RWPE1 (cell line): ENCODE measurements around the gene NEO1.
"Not testable (repeated sequence)": the region's sequence is repeated elsewhere in the genome, so short reads cannot be mapped to it uniquely, and the experiment has no call there.

ENCODE experiments used
- CTCF ChIA-PET: fragments of 350-600 bp; sonication (Branson Sonifier 250); formaldehyde crosslinking; extraction: SDS; loops from one replicate; lab custom pipeline; 2021; lab: Yijun Ruan, JAX
- POLR2A ChIA-PET: fragments of 400-600 bp; formaldehyde crosslinking; extraction: SDS; loops from one replicate; lab custom pipeline; 2020; ENCODE audit warnings: antibody characterized with exemption; ENCODE audit not compliant: low non-redundant PET; lab: Yijun Ruan, JAX
- DNase-seq: peaks from one replicate; pipeline ENCODE4 v3.0.0; 2012; ENCODE audit warnings: low spot score
- H3K27ac ChIP-seq: fragments of 450-650 bp; 2 replicates; pipeline ENCODE4 v1.5.1; 2017
- TF ChIP-seq, protein P1 (sequence below): fragments of 450-650 bp; conservative IDR thresholded peaks from 2 replicates; pipeline ENCODE4 v1.5.1; 2017; ENCODE audit warnings: low read depth, mild to moderate bottlenecking

NEO1 gene

DNA sequence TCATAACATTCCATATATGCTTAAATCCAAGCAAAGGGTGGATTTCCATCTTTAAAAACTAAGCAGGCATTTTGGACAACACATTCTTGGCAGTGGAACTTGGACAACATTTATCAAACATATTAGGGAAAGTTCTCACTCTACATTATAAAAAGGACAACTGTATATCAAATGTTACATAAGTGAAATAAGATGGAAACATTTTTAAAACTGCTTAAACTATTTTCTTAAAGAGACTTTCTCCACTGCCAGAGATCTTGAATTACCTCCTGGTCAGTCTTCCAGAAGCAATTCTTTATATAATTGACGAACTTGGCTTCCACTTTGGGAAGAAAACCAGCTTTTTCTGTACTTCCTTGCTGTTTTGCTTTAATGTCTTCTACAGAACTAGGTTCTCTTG, 109.3 kb downstream of the NEO1 start:
- ChIA-PET POLR2A (no interaction called here), CTCF (no interaction called here)
- TF ChIP-seq, protein P1, sequence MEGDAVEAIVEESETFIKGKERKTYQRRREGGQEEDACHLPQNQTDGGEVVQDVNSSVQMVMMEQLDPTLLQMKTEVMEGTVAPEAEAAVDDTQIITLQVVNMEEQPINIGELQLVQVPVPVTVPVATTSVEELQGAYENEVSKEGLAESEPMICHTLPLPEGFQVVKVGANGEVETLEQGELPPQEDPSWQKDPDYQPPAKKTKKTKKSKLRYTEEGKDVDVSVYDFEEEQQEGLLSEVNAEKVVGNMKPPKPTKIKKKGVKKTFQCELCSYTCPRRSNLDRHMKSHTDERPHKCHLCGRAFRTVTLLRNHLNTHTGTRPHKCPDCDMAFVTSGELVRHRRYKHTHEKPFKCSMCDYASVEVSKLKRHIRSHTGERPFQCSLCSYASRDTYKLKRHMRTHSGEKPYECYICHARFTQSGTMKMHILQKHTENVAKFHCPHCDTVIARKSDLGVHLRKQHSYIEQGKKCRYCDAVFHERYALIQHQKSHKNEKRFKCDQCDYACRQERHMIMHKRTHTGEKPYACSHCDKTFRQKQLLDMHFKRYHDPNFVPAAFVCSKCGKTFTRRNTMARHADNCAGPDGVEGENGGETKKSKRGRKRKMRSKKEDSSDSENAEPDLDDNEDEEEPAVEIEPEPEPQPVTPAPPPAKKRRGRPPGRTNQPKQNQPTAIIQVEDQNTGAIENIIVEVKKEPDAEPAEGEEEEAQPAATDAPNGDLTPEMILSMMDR: no peak
- no peak for DNase-seq
- H3K27ac ChIP-seq: no peak overlapping the region

DNA sequence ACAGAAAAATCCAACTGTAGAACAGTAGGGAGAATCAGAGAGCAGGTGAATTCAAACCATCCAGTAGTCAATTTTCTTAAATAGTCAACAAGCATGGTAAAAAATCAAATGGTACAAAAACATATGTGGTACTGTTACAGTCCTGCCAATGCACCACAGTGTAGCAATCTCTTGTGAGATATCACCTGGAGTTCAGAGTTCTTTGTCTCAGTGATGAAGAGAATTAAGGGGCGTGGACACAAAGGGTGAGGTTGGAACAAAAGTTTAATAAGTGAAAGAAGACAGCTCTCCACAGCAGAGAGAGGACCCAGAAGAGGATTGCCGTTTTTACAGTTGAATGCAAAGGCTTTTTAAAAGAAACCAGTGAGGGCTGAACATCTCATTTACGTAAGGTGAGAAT, 113.2 kb downstream of the NEO1 start:
- ChIA-PET CTCF (interaction anchor here (0.6 to 0.7 kb wide), 3 partner anchors 15 to 668 kb away, joined by 3 read pairs; no protein-coding TSS in a partner anchor), POLR2A (no interaction called here)
- TF ChIP-seq, protein P1: no peak
- H3K27ac ChIP-seq: no peak overlapping the region
- no peak for DNase-seq

DNA sequence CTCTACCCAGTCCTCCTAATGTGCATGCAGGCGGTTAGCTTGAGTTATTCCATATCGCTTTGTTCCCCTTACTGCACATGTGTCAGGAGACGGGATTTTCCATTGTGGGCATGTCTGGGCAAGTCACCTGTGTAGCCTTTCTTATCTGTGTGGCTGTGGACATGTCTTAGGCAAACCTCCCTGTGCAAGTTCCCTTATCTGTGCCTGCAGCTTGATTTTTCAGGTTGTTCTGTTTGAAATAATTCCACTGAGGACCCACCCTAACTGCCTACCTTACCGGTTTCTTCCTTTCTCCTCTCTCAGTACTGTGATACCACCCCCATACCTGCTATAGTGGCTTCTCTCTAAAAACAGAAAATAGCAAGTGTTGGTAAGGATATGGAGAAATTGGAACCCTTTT, 113.6 kb downstream of the NEO1 start:
- TF ChIP-seq, protein P1: no peak
- ChIA-PET CTCF (interaction anchor here (0.6 to 0.7 kb wide), 3 partner anchors 15 to 669 kb away, joined by 3 read pairs; no protein-coding TSS in a partner anchor), POLR2A (no interaction called here)
- DNase-seq: no peak
- H3K27ac ChIP-seq: no peak overlapping the region

DNA sequence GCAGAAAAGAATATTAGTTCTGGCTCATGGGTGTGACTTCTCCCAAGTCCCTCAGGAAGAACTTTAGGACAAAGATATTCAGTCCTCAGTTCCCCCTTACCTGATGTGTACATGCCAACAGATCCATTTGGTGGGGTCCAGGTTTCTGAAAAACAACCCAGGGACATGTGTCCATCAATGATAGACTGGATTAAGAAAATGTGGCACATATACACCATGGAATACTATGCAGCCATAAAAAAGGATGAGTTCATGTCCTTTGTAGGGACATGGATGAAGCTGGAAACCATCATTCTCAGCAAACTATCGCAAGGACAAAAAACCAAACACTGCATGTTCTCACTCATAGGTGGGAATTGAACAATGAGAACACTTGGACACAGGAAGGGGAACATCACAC, 114.4 kb downstream of the NEO1 start:
- H3K27ac ChIP-seq, DNase-seq, POLR2A ChIA-PET: not testable (repeated sequence)
- CTCF ChIA-PET: interaction anchor here (0.7 kb wide), 1 partner anchor 9 kb away, joined by 4 read pairs; no protein-coding TSS in a partner anchor

DNA sequence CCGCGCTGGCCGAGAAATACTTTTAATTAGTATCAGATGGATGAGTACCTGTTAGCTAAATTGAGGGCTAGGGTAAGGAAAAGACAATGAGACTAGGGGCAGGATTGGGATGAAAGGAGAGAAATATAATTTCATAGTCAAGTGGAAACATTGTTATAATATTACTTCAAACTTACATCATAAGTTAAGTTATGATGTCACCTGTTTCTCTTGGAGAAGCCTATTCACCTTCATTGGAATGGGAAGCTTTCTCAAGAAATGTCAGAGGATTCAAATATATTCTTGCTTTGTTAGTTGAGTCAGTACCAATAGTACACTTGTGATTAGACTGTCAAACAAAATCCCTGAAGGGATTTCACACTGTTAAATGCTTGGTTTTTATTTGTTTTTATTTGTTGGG, 116.2 kb downstream of the NEO1 start:
- TF ChIP-seq, protein P1: no peak
- CTCF ChIA-PET: interaction anchor here (0.7 kb wide), 1 partner anchor 353 kb away, joined by 3 read pairs; no protein-coding TSS in a partner anchor
- no peak overlapping the region for H3K27ac ChIP-seq
- POLR2A ChIA-PET: no interaction called here
- DNase-seq: no peak

GRCh38 chr15:73171711-73172110, 119.4 kb downstream of the NEO1 start:
- ChIA-PET CTCF (no interaction called here), POLR2A (no interaction called here)
- H3K27ac ChIP-seq: no peak overlapping the region
- TF ChIP-seq, protein P1: no peak
- DNase-seq: no peak

- POLR2A ChIA-PET: no interaction called here
- no peak for DNase-seq
- TF ChIP-seq, protein P1: no peak
- CTCF ChIA-PET: no interaction called here
- H3K27ac ChIP-seq: no peak overlapping the region
These were observed 120.2 kb downstream of the NEO1 start for GRCh38 chr15:73172508-73172907.
